SK-N-SH treated with all-trans-retinoic acid at 6 μM for 48 hours (cell line): ENCODE data around the gene TMEM200B.
"Not testable (repeated sequence)": the region's sequence is repeated elsewhere in the genome, so short reads cannot be mapped to it uniquely, and the experiment has no call there.

ENCODE experiments used
- ATAC-seq: fragments of 200-7000 bp; cut with Tn5 transposase; 3 replicates; pipeline ENCODE4 v1.9.1; 2020; ENCODE audit warnings: mild to moderate bottlenecking, moderate library complexity
- ARNTL ChIP-seq: fragments of 450-650 bp; formaldehyde crosslinking; IDR thresholded peaks from 2 replicates; pipeline ENCODE4 v1.5.0; 2020; ENCODE audit warnings: low read depth, mild to moderate bottlenecking, moderate library complexity, borderline replicate concordance
- BACH2 ChIP-seq: fragments of 250-450 bp; sonication (Bioruptor Pico); IDR thresholded peaks from 2 replicates; pipeline ENCODE4 v1.9.0; 2021; ENCODE audit warnings: mild to moderate bottlenecking, borderline replicate concordance
- CSDC2 ChIP-seq: fragments of 250-450 bp; sonication (Bioruptor Pico); IDR thresholded peaks from 2 replicates; pipeline ENCODE4 v1.5.0; 2020; ENCODE audit warnings: mild to moderate bottlenecking, moderate library complexity
- ESRRG ChIP-seq: fragments of 250-450 bp; sonication (Bioruptor Pico); IDR thresholded peaks from 2 replicates; pipeline ENCODE4 v1.6.1; 2021; ENCODE audit warnings: mild to moderate bottlenecking
- GLIS3 ChIP-seq: fragments of 250-450 bp; sonication (Bioruptor Pico); IDR thresholded peaks from 2 replicates; pipeline ENCODE4 v1.5.0; 2020; ENCODE audit warnings: mild to moderate bottlenecking, moderate library complexity
- ISL1 ChIP-seq: fragments of 250-450 bp; sonication (Bioruptor Pico); IDR thresholded peaks from 2 replicates; pipeline ENCODE4 v2.1.2; 2022; ENCODE audit warnings: mild to moderate bottlenecking, moderate library complexity
- OSR1 ChIP-seq: fragments of 250-450 bp; sonication (Bioruptor Pico); IDR thresholded peaks from 2 replicates; pipeline ENCODE4 v1.8.0; 2022; ENCODE audit warnings: moderate library complexity, mild to moderate bottlenecking, inconsistent platforms
- PPARA ChIP-seq: fragments of 250-450 bp; sonication (Bioruptor Pico); IDR thresholded peaks from 2 replicates; pipeline ENCODE4 v1.5.0; 2020; ENCODE audit warnings: mild to moderate bottlenecking, borderline replicate concordance
- RARB ChIP-seq: fragments of 250-450 bp; sonication (Bioruptor Pico); IDR thresholded peaks from 2 replicates; pipeline ENCODE4 v1.8.0; 2021; ENCODE audit warnings: mild to moderate bottlenecking, moderate library complexity
- SNAI2 ChIP-seq: fragments of 250-450 bp; sonication (Bioruptor Pico); IDR thresholded peaks from 2 replicates; pipeline ENCODE4 v1.5.0; 2020; ENCODE audit warnings: mild to moderate bottlenecking, moderate library complexity
- TCF4 ChIP-seq: fragments of 250-450 bp; sonication (Bioruptor Pico); IDR thresholded peaks from 2 replicates; pipeline ENCODE4 v1.8.0; 2021; ENCODE audit warnings: mild to moderate bottlenecking, moderate library complexity, borderline replicate concordance
- TOX ChIP-seq: fragments of 250-450 bp; sonication (Bioruptor Pico); IDR thresholded peaks from 2 replicates; pipeline ENCODE4 v1.8.0; 2021; ENCODE audit warnings: mild to moderate bottlenecking, moderate library complexity, borderline replicate concordance
- ZC3H10 ChIP-seq: fragments of 250-450 bp; sonication (Bioruptor Pico); IDR thresholded peaks from 2 replicates; pipeline ENCODE4 v1.5.1; 2021; ENCODE audit warnings: mild to moderate bottlenecking, moderate library complexity
- ZFP30 ChIP-seq: fragments of 450-650 bp; formaldehyde crosslinking; IDR thresholded peaks from 2 replicates; pipeline ENCODE4 v1.5.0; 2022; ENCODE audit warnings: mild to moderate bottlenecking, moderate library complexity
- ZNF70 ChIP-seq: fragments of 450-650 bp; formaldehyde crosslinking; IDR thresholded peaks from 2 replicates; pipeline ENCODE4 v1.5.0; 2020; ENCODE audit warnings: mild to moderate bottlenecking, moderate library complexity
- ZNF8 ChIP-seq: fragments of 450-650 bp; formaldehyde crosslinking; IDR thresholded peaks from 2 replicates; pipeline ENCODE4 v1.5.0; 2020; ENCODE audit warnings: mild to moderate bottlenecking, moderate library complexity
- TF ChIP-seq, protein P1 (sequence below): fragments of 250-450 bp; sonication (Bioruptor Pico); IDR thresholded peaks from 2 replicates; pipeline ENCODE4 v1.5.0; 2020; ENCODE audit warnings: mild to moderate bottlenecking, moderate library complexity
- TF ChIP-seq, protein P2 (sequence below): fragments of 250-450 bp; sonication (Bioruptor Pico); IDR thresholded peaks from 2 replicates; pipeline ENCODE4 v1.5.1; 2020; ENCODE audit warnings: low read depth, mild to moderate bottlenecking, moderate library complexity
- TF ChIP-seq, protein P3 (sequence below): fragments of 250-450 bp; sonication (Bioruptor Pico); IDR thresholded peaks from 2 replicates; pipeline ENCODE4 v1.8.0; 2020; ENCODE audit warnings: mild to moderate bottlenecking, moderate library complexity, borderline replicate concordance

The TMEM200B gene

DNA sequence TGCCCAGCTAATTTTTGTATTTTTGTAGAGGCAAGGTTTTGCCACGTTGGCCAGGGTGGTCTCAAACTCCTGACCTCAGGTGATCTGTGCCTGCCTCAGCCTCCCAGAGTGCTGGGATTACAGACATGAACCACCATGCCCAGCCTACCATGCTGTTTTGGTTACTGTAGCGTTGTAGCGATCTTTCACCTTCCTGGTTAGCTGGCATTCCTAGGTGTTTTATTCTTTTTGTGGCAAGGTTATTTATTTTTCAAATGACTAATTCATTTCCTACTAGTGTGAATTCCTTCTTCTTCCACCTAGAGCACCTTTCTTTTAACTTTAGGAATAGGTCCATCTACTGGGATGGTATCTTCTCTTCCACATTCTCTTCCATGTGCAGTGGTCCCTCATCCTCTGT is 29.3 kb downstream of the TMEM200B start:
- TF ChIP-seq, protein P1, sequence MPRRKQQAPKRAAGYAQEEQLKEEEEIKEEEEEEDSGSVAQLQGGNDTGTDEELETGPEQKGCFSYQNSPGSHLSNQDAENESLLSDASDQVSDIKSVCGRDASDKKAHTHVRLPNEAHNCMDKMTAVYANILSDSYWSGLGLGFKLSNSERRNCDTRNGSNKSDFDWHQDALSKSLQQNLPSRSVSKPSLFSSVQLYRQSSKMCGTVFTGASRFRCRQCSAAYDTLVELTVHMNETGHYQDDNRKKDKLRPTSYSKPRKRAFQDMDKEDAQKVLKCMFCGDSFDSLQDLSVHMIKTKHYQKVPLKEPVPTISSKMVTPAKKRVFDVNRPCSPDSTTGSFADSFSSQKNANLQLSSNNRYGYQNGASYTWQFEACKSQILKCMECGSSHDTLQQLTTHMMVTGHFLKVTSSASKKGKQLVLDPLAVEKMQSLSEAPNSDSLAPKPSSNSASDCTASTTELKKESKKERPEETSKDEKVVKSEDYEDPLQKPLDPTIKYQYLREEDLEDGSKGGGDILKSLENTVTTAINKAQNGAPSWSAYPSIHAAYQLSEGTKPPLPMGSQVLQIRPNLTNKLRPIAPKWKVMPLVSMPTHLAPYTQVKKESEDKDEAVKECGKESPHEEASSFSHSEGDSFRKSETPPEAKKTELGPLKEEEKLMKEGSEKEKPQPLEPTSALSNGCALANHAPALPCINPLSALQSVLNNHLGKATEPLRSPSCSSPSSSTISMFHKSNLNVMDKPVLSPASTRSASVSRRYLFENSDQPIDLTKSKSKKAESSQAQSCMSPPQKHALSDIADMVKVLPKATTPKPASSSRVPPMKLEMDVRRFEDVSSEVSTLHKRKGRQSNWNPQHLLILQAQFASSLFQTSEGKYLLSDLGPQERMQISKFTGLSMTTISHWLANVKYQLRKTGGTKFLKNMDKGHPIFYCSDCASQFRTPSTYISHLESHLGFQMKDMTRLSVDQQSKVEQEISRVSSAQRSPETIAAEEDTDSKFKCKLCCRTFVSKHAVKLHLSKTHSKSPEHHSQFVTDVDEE (CRISPR knock-in tag), result no peak
- TF ChIP-seq PPARA (CRISPR knock-in tag), result no peak
- TF ChIP-seq RARB, result no peak
- TF ChIP-seq, all 23 proteins: peak for 0
- ATAC-seq, result no peak

DNA sequence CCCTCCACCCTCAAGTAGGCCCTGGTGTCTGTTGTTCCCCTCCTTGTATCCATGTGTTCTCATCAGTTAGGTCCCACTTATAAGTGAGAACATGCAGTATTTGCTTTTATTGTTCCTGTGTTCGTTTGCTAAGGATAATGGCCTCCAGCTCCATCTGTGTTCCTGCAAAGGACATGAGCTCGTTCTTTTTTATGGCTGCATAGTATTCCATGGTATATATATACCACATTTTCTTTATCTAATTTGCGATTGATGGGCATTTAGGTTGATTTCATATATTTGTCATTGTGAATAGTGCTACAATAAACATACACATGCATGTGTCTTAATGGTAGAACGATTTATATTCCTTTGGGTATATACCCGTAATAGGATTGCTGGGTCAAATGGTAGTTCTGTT is 31.0 kb downstream of the TMEM200B start:
- peak; percentile 83 for TF ChIP-seq ZNF8 (CRISPR knock-in tag)
- ATAC-seq, result not testable (repeated sequence)

DNA sequence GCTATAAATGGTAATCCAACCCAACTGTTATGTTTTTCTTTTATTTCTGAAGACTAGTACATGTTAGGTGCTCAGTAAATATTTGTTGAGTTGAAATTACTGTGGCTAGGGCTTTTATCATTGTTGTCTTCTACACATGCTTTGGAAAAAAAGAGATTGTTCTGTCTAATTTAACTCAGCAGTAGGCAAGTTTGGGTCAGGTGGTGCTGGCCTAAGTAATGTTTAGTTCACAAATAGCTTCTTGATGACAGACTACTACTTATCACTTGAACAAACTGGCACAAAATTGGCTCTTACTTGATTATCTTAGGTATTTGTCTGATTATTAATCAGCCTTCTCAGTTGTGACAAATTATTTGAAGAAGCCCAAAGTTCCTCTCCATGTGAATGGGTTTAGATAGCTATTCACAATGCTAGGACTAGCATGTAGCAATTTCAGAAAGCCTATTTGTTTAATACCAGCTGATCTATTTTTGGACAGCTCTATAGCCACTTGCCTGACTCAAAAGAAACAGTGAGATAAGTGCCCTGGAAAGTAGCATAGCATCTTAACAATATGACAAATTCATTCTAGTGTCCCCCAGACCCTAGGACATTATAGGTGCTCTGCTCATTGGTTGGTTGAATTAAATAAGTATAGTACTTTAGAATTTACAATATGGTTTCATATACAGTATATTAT is 32.6 kb downstream of the TMEM200B start:
- TF ChIP-seq, protein P2, sequence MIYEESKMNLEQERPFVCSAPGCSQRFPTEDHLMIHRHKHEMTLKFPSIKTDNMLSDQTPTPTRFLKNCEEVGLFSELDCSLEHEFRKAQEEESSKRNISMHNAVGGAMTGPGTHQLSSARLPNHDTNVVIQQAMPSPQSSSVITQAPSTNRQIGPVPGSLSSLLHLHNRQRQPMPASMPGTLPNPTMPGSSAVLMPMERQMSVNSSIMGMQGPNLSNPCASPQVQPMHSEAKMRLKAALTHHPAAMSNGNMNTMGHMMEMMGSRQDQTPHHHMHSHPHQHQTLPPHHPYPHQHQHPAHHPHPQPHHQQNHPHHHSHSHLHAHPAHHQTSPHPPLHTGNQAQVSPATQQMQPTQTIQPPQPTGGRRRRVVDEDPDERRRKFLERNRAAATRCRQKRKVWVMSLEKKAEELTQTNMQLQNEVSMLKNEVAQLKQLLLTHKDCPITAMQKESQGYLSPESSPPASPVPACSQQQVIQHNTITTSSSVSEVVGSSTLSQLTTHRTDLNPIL (CRISPR knock-in tag), result no peak
- TF ChIP-seq ZFP30, result no peak
- TF ChIP-seq, all 23 proteins: peak for 0
- no peak for ATAC-seq

DNA sequence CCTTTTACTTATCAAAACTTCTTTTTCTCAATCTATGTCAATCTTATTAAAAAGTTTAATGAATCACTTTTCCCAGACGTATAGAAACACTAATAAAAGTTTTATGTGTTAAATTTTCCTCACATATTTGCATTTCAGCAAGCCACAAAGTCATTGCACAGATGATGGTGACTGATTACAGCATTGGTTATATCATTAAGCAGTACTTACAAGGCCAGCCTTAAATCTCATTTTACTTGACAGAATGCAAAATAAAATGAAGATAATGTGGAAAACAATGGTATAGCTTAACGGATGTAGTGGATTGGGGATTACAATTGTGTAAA is 39.5 kb downstream of the TMEM200B start:
- TF ChIP-seq BACH2 (CRISPR knock-in tag) (no peak), RARB (no peak), PPARA (CRISPR knock-in tag) (no peak)
- peak; percentile 19; the same call in 2 of the 3 replicates for ATAC-seq

DNA sequence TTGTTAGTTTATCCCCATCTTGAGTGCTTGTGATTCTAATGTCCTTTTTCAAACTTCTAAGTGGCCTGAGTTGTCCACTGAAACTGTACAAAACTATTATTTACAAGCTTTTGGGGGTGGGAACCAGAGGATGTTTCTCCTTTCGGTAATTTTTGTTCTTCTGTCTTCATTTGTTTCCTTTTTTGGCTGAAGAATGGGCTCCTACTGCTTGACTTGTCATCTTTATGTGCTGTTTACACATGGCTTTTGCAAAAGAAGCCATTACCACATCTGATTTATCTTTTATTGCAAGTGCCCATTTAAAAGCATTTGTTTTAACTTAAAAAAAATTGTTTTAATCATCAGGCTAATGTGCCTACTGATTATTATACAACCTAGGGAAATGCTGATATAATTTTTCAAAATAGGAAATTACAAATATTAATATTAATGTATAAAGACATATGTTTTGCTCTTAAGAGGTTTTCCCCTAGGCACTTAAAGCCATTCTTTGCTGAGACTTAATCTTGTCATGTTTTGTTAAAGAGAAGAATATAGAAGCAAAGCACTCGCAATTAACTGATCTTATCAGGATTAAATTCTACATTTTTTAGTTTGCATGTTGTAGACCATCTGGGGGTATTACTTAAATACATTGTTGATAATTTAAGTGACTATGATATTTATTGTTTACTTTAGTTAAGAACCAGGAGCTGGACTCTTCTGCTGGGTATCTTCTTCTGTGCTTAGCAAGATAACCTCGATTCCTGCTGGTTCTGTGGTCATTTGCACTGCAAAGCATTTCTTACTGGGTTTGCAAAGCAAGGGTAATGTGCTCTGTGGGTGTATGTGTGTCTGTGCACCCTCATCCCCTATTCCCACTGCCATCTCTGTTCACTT is 40.1 kb downstream of the TMEM200B start:
- TF ChIP-seq GLIS3 (no peak), CSDC2 (CRISPR knock-in tag) (no peak), OSR1 (no peak), BACH2 (CRISPR knock-in tag) (no peak), RARB (no peak), SNAI2 (no peak), TCF4 (CRISPR knock-in tag) (peak; percentile 89), ESRRG (CRISPR knock-in tag) (no peak), TOX (CRISPR knock-in tag) (no peak), ISL1 (peak; percentile 94), ZNF70 (no peak), ARNTL (CRISPR knock-in tag) (no peak), ZC3H10 (no peak)
- TF ChIP-seq, protein P3, sequence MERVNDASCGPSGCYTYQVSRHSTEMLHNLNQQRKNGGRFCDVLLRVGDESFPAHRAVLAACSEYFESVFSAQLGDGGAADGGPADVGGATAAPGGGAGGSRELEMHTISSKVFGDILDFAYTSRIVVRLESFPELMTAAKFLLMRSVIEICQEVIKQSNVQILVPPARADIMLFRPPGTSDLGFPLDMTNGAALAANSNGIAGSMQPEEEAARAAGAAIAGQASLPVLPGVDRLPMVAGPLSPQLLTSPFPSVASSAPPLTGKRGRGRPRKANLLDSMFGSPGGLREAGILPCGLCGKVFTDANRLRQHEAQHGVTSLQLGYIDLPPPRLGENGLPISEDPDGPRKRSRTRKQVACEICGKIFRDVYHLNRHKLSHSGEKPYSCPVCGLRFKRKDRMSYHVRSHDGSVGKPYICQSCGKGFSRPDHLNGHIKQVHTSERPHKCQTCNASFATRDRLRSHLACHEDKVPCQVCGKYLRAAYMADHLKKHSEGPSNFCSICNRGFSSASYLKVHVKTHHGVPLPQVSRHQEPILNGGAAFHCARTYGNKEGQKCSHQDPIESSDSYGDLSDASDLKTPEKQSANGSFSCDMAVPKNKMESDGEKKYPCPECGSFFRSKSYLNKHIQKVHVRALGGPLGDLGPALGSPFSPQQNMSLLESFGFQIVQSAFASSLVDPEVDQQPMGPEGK (CRISPR knock-in tag), result no peak
- TF ChIP-seq, protein P1 (CRISPR knock-in tag), result no peak
- ATAC-seq, result peak; percentile 87
